Astrocyte (in vitro differentiated cells and primary cell): ENCODE measurements around the gene PEPD.
A peak's percentile ranks its signal among the peaks of the same experiment; 100 is the strongest.

Source experiments
- CTCF ChIP-seq: IDR thresholded peaks from 2 replicates; pipeline ENCODE4 v1.5.1; 2011; ENCODE audit warnings: low read depth, mild to moderate bottlenecking, inconsistent platforms, low read length, moderate library complexity; ENCODE audit not compliant: insufficient read depth
- EZH2 ChIP-seq: IDR thresholded peaks from 2 replicates; pipeline ENCODE4 v1.6.1; 2012; ENCODE audit warnings: mild to moderate bottlenecking, low read length, inconsistent platforms; ENCODE audit not compliant: insufficient read depth

- TF ChIP-seq CTCF: peak; percentile 3
- TF ChIP-seq EZH2: no peak
These were observed 147.9 kb downstream of the PEPD start, which contains the start of gene CEBPG for GRCh38 chr19:33373453-33374235.
